HG03139 (cell line): ENCODE results near the gene IGF1R.

Experiments used
- ATAC-seq: cut with Tn5 transposase; IDR thresholded peaks from one replicate; pipeline ENCODE4 v1.9.1; 2021; ENCODE audit not compliant: unreplicated experiment

The IGF1R gene

DNA sequence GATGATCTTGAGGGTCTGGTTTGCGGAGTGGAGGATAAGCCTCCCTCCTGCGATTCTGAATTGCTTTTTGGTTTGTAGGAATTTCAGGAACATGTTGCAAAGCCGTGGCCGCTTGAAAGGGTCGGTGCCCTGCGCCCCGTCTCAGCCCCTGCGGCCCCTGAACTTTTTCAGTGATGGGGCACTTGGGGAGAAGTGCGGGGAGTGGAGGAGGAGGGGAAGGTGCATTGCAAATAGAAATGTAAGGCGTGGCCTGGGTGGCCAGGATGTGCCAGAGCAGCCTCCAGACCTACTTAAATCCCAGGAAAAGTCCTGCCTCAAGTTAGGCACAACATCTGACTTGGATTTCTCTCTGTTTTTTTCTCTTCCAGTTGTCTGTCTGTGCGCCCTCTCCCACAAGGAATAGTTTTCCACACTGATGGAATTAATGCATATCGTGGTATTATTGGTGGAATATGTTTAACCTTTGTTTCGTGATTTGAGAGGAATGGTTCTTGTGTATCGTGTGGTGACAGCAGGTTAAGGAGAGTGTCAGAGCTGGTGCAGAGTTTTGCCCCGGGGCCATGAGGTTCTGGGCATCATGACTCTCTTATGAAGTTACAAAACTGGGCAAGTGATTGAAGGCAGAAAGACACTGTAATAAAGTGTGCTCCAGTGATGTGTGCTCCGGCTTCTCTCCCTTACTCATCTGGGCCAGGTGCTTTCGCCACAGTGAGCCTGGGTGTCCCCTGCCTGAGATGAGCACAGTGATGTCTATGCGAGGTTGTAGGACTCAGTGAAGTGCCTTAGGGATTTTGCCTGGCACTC, 205.5 kb downstream of the IGF1R start:
- no peak for ATAC-seq

DNA sequence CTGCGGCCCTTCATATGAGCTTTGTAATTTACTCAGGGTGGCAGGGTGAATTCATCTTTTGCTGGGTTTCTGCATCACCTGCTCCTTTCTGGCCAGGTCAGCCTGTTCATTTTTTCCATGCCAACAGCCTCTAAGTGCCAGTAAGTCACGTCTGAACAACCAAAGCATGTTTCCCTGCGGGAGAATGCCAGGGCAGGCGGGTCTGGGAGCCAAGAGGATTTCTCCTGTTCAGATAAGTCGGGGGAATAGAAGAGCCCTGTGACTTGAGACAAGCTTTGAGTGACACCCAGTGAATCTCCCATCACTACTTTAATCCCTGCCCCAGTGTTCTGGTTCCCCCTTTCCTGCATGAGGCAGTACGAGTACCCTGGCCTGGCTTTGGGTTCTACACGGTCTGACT, 206.2 kb downstream of the IGF1R start:
- ATAC-seq = no peak

DNA sequence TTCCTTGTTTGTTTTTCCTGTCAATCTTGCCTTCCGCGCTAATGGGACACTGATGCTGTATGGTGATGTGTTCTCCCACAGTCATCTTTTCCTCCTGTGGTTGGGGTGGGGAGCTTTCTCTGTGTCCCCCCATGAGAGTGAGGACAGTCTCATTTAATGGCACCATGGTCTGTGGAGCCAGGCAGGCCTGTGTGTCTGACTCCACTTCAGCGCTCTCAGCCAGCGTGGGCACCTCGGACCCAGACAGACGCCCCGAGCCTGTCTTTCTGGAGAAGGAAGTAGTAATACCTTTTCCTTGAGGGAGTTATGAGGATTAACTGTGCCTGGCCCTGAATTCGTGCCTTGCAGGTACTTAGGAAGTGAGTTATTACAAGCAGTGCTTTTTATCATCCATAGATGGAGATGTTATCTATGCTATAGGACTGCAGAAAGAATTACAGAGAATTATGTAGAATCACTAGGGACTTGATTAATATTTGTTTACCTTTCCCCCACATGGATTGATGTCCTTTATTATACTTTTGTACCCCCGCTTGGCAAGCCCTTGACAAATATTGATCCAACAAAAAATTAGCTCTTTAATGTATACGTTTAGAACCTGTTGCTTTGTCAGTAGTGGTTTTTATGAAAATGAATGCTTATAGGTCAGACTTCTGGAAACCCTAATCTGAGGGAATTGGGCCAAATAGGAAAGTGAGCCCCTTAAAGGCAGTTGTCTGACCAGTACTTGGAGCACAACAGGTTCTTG, 206.9 kb downstream of the IGF1R start:
- ATAC-seq = no peak

DNA sequence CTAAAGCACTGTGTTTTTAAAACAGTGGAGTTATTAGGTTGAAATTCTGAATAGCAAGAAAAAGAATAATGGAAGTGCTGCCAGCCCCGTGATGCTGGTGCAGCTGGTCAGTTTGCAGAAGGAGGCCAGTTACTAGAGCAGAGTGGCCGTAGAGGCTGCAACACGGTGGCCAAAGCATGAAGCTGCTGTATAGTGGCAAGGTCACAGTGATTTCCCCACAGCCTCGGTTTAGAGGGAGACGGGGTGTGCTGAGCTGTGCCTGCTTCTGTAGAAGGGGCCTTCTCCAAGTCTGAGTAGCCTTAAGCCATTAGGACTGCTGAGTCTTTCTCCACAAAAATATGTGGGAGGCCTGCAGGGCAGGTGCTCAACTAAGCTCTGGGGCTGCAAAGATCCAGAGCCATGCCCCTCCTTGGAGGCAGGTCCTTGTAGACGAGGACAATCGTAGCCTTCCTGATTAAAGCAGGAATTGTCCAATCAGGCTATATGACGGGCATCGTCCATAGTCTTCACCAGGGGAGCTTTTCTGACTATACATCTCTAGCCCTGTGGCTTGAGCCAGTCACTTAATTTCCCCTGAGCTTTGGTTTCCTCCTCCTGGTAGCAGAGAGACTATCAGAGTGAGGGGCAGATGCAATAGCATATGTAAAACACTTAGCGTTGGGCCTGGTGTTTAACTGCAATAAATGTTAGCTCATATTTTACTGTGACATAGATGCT, 207.6 kb downstream of the IGF1R start:
- ATAC-seq = no peak

DNA sequence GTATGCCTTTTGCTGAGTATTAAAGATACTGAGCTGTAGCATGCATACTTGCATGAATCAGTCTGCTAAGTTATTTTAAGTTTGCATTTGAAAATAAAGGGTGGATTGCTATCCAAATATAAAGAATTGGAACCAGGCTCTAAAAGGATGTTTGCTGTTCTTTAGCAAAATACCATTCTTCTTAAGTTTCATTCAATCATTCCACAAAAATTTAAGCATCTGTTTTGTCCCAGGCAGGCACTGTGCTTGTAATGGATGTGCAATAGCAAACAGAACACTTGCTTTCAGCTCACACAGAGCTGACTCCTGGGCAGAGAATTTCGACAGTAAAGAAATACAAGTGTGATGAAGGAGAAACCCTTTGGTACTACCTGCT, 208.2 kb downstream of the IGF1R start:
- no peak for ATAC-seq

DNA sequence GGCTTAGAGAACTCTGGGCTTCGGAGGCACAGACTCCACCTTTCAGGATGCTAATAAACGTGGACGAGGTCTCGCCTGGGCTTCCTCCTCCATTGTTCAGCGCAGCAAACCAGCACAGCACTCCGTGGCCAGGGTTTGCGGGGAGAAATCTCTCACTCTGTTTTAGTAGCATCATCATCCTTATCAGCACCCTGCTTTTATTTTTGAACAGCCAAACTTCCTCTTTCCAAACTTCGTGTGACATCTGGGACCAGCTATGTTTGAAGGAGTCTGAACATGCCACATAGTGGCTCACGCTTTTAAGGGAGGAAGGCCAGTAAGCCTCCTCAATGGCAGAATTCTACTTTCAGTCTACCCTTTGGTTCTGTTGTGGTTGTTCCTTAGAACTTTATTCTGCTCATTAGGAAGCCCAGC, 210.3 kb downstream of the IGF1R start:
- no peak for ATAC-seq

DNA sequence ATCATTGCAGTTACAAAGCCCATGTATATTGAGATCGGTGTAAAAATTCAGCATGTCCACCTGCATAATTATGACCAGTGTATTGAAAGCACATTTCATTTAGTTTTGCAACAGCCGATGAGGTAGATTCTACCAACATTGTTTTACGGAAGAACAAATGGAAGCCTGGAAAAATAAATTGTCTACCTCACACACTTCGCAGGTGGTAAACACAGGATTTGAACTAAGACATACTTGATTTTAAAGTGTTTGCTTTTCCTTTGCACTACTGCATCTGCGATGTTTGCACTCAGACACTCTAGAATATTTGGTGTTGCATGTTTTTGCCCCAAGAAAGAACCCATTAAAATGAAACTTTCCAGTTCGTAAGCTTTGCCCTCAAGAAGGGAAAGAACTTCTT, 210.8 kb downstream of the IGF1R start:
- no peak for ATAC-seq

DNA sequence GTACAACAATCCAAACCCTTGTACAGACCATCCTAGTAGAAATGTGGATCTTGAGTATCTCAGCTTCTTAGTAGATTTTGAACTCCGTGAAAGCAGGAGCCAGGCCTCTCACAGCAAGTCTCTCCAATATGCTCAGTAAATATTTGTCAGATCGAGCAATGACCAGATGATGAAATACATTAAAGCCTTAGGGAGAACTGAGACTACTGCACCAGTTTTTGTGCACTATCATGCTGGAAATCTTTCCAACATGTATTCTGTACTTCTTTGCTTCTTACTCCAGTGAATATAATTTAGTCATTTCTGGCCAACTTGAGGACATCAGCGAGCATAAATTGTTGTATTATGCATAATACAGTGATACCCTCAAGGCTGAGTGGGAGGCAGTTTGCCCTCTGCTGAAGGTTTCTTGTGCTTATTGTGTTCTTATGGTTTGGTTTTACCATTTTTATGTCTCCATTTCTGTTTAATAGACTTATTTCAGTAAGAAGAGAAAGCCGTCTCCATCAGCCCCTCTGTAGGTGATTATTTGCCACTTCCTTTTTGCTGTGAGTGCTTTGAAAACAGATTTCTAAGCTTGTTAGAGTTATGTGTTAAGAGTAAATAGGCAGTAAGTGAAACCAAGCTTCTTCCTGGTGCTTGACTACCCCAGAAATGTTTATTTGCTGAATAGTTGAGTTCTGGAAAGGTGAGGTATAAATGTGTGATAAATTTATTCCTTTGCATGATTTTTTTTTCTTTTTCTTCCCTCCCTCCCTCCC, 212.1 kb downstream of the IGF1R start:
- no peak for ATAC-seq

DNA sequence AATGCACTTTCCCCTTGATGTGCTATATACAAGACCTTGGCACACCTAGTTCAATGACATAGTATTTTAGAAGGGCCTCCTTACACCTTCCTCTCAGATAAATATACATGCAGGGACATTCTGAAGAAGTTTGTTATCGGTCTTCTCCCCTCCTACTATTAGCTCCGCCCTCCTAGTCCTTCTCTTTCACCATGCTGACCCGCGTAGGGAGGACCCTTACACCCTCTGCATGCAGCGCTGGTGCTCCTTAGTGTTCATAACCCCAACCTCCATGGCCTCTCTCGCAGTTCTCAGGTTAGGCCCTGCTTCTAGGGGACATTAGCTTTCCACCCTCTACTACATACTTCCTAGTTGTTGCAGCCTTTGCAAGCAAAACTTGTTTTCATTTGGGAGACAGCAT, 212.8 kb downstream of the IGF1R start:
- no peak for ATAC-seq

DNA sequence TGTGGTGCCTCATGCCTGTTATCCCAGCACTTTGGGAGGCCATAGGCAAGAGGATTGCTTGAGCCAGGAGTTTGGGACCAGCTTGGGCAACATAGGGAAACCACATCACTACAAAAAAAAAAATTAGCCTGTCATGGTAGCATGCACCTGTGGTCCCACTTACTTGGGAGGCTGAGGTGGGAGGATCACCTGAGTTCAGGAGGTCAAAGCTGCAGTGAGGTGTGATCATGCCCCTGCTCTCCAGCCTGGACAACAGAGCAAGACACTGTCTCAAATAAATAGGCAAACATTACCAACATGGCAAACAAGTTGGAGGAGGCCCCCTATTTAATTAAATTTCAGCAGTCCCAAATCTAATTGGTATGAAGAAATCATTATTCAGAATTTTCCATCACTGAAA, 215.6 kb downstream of the IGF1R start:
- no peak for ATAC-seq

DNA sequence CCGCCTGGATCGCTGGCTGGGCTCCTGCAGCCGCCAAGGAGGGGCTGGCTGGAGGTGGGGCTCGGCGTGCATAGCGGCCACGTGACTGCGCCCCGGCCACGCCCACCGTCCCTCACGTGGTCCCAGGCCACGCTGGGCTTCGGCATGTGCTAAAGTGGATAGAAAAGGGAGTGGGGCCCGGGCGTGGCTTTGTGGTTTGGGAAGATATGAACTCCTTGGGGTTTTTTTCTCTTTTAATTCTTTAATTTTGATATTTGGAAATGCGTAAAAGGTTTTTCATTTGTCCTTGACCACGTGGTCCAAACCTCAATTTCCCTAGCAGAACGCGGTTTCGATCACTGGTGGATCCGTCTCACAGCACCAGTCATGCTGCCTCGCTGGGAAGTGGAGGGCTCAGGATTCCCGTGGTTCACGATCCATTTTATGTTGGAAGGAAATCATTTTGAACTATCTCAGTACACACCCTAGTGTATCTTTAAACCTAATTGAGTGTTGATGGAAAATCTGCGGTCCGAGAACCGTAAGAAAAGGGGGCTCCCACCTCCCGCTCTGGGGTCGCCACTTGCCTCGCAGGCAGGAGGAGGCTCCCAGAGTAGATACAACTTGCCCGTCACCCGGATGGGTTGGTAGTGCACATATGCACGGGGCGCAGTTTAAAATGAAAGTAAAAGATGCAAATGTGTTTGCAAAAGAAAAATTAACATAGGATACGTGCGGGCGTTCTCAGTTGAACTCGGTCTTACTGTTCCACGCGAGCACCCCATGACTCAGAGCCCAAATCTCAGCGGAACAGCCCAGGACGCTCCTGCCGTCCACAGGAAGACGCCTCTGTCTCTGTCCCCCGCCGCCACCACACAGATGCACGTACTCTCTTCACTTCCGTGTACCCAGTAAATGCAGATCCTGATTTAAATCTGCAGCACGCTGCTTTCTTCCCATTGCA, 217.3 kb downstream of the IGF1R start:
- peak; percentile 85 for ATAC-seq

DNA sequence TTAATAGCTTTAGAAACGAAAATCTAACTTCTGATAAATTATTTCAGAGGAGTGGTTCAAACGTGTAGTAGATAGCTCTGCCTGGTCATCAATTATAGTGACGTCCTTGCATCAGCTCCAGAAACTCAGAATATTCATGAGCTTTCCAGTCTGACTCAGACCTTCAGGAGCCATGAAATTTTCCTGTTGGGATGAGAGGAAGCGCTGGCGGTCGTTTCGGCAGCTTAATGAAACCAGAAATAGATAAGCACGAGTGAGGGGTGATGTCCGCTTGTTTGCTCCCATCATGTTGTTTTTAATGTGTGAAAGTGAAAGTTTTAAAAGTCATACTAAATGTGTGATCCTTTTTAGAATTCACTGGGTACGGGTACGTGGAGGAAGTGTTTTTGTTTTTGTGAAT, 218.2 kb downstream of the IGF1R start:
- ATAC-seq = no peak

DNA sequence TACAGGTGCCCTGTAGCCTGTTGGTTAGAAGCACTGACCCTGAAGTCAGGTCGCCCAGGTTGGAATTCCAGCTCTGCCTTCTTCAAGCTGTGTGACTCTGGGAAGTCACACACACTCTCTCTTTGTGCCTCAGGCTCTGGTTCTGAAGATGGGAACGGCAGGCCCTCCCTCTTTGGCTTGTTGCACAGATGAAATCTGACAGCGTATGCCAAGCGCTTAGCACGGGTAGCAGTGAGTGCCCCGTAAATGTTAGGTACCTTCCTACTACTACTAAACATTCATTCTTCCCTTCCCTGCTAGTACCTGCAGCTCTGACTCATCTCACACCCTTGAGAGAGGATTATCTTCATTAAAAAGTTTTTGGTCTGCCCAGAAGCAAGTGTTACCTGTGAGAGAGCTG, 220.2 kb downstream of the IGF1R start:
- no peak for ATAC-seq

DNA sequence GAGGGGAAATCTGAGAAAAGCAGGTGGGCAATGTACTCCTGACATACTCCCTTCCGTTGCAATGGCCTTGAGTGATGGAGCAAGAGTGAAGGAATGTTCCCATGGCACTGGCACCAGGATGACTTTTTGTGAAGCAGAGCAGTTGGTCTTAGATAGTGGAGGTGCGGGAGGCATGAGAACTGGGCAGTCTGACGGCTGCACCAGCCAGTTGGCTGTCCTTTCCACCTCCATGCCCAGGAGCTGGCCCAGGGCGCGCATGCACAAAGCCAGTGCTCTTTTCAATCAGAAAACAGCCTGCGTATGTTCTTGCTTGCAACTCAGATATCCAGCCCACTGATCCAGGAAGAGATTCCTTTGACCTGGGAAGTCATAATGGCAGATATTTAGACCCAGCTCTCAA, 222.4 kb downstream of the IGF1R start:
- ATAC-seq = no peak

DNA sequence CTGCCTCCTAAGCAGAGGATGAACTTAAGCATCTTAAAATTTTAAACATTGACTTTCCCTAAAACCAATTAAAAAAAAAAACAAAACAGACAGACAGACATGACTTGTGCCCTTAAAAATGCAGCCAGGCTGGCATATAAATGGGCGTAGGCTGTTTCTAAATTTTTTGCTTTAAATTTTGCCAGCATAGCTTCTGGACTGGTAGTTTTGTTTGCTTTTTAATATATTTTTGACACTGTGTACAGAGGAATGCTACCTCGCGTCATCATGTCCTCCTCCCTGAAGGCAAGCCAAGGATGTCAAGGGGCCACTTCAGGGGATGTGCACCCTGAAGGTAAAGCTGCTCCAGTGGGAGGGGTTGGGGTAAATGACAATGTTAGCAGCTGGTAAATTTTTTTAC, 224.4 kb downstream of the IGF1R start:
- no peak for ATAC-seq

DNA sequence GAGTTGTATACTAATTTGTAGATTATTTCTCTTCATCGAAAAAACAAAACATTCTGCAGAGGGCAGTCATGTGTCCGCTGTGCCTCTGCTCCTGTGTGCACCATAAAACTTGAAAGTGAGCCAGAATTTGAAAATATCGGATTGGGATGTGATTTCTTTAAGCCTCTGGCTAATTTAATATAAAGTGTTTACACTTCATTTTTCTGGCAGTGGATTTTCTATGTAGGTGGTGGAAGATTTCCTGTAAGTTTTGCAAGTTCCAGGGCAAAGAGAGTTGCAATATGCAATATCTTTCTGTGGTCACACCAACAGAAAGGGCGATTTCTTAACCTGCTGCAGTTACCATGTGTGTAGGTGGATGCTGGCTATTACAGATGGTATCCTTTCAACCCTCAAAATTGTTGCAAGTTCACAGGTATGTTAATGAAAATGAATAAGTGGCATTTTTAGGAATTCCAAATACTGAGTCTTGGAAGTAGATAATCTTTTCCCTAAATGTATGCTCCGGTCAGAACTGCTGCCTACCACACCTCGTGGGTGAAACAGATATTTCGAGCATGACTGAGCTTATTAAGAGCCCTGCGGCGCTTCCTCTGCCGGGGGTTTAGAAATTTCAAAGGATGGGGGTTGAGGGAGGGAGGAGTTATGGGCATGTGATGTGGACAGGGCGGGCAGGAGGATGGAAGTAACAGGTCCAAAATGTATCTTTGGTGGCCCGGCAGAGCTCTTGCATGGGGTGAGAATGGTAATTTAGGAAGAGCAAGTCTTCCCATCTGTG, 225.3 kb downstream of the IGF1R start:
- no peak for ATAC-seq

DNA sequence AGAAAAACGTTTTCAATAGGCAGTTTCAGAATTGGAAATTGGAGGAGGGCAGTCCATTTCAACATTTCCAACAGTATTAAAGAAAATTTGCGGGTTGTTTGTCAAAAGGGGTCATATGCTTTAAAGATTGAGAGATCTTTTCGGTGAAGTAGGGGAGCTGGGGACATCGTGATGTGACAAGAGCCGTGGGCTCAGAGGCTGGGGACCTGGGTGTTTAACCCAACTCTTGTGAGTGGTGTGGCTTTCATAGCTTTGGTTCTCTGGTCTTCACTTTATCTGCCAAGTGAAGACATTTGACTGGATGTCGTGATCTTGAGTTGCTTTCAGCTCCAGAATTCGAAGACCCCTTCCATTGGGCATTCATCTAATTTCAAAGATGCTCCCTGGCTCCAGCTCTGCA, 226.0 kb downstream of the IGF1R start:
- ATAC-seq = no peak

DNA sequence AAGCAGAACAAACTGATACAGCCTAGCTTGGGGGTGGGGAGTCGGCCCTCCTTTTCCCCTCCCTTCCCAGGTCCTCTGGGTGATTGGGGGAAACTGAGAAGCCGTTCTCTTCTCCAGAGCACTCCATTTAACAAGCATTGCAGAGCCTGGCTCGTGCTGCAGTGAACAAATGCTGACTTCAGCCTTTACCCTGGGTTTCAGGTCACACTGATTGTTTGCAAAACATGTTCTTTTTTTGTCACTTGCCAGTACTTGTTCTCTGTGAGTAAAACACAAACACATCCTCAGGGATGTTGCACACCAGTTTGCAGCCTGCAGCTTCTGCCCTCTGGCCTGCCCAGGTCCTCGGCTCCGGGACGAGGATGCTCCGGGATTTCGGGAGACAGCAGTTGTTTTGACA, 226.4 kb downstream of the IGF1R start:
- no peak for ATAC-seq

DNA sequence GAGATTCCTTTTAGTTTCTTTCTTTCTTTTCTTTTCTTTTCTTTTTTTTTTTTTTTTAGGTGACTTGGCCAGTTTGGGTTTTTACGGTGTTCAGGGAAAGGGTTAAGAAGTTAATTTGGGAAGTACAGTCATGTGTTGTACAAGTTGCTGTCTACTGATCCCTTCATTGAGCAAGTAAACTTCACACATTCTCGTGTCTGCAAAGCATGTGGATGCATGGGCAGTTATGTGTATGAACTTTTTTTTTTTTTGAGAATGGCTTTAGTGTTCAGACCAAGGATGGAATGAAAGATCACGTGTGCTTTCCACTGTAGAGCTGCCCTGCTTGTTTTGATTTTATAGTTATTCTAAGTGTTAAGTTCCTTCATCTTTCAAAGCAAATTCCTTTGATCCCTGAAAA, 227.0 kb downstream of the IGF1R start:
- ATAC-seq = no peak
